Germinal center (tissue), 1 donor: ENCODE data around the gene MICALL2.
A peak's percentile ranks its signal among the peaks of the same experiment; 100 is the strongest.

Experiments used
- DNase-seq: peaks from one replicate; pipeline ENCODE4 v3.0.0; 2012; ENCODE audit warnings: mixed read lengths, low spot score

MICALL2 gene

DNA sequence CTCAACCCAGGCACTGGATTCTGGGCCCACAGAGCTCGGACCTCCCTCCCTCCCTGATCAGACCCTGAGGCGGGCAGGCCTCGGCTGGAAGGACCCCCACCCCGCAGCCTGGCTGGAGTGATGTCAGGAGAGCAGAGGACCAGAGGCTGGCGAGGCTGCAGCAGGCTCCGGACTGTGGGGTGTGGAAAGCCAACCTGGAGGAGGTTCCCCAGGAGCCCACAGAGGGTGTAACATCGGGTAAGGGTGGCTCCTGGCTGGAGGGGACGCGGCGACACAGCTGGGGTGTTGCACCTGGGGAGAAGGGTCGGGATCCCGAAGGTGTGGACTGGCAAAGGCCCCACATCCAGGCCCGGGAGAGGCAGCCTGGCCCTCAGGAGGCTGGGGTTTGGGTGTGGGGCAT, 8.9 kb upstream of the MICALL2 start:
- no peak for DNase-seq

DNA sequence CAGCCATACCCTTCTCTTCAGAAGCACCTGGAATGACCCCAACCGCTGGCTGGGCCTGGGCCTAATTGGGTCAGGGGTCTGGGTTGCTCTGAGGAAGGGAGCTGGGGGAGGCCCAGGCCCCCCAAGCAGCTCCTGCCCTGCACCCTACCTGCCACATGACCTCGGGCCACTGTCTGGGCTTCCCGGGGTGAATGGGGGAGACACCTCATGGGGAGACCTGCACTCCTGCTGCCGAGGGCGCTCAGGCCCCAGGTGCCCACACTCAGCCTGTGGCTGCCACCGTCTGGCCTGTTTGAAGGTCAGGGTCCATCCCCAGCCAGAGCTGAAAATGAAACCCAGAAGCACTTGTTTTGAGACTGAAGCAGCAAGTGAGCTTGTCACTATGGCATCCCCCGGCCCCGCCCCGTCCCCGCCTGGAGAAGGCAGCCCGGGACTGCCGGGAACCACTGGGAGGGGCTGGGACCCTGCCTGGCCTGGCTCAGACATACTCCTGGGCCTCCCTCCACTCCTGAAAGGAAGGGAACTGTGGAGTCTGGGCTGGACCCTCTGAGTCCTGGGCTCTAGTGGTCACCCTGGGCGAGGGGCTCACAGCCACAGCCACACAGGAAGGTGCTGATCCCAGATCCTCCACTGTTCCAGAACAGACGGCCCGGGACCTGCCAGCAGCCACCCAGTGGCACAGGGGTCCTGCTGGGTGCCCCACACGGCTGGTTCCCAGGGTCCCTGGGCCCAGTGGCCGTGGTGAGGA, 7.4 kb upstream of the MICALL2 start:
- no peak for DNase-seq

DNA sequence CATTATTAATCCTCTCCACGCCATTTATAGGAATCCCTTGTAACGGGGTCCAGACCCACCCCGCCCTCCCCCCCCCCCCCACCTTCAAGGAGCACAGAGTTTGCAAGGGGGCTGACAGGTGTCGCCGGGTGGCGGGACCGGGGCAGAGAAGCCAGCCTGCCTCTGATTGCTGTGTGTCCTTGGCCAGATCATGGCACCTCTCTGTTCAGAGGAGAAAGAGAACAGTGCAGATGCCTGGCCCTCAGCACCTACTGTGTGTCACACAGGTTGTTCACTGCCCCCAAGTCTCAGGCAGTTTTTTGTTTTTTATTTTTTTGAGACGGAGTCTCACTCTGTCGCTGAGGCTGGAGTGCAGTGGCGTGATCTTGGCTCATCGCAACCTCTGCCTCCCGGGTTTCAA, 5.4 kb upstream of the MICALL2 start:
- no peak for DNase-seq

DNA sequence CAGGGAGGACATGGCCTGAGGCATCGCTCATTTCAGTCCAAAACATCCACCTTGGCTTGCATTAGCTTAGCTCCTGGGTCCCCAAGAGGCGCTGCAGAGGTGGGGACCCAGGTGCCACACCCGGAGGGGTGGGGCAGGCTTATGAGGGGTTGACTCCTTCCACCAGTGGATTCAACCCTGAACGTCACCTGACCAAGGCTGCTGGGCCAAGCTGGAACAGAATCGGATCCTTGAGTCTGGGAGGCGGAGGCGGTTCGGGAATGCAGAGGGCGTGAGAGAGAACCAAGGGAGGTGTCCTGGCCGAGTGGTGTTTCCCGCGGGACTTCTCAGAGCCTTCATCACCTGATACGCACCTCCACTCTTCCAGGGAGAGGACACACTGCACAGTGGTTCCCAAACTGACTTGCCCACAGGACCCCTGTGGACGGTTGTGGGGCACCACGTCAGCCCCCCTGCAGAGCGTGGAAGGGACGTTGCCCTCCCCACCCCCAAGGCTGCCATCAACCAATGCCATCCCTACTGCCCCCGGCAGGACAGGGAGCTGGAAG, 4.5 kb upstream of the MICALL2 start:
- DNase-seq = no peak

DNA sequence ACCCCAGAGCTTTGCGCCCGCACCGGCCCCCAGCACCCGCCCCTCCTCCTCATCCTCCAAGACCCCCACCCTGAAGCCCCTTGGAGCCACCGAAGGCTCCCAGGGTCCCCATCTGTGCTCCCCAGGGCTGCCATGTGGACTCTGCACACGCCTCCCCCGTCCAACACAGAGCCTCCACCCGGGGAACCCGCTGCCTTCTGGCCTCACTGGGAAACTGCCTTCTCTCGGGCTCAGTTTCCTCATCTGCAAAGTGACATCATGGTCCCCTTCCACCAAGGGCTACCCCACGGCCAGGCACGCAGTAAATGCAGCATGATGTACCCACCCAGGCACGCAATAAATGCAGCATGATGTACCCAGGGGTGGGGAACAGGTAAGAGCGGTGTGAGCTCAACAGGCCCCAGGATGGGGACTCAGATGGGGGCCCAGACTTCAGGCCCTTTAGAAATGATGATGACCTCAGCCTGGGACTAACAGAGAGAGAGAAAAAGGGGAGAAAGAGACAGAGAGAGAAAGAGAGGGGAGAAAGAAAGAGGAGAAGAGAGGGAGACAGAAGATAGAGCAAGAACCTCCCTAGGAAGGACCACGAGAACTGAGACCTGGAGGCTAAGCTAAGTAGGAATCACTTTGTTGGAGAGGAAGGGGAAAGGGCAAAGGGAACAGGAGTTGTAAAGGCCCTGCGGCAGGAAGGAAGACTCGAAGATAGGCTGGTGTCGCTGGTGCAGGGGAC, 2.5 kb upstream of the MICALL2 start:
- no peak for DNase-seq

DNA sequence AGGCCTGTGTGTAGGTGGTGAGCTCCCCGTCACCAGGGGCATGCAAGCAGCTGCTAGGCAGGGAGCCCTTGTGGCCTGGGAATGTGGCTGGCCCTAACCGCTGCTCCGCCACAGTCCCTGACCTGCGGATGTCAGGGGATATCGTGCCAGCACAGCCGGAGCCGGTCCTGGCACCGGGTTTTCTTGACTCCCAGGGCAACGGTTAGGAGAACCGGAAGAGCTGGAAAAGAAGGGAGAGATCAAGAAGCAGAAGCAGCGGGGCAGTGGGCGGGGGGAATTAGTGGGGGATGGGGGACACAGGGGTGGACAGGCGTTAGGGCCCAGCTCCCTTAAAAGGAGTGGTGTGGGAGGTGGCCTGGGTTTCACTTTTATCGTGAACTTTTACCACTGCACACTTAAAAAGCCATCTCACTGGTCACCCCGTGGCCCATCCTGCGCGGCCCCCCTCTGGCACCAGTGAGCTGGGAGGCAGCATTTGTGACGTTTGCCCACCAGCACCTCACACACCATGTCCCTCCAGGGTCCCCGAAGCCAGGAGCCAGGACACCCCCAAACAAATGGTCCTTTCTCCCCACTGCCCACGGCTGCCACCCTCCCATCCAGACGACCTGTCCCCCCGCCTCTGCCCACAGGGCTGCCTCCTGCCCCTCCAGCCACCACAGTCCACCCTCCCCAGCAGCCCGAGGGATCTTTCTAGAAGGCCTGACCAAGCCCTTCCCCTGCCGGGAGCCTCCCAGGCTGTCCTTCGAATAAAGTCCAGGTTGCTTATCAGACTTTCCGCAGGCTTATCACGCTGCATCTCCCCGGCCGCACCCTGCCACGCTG, 1.8 kb upstream of the MICALL2 start:
- DNase-seq = no peak

DNA sequence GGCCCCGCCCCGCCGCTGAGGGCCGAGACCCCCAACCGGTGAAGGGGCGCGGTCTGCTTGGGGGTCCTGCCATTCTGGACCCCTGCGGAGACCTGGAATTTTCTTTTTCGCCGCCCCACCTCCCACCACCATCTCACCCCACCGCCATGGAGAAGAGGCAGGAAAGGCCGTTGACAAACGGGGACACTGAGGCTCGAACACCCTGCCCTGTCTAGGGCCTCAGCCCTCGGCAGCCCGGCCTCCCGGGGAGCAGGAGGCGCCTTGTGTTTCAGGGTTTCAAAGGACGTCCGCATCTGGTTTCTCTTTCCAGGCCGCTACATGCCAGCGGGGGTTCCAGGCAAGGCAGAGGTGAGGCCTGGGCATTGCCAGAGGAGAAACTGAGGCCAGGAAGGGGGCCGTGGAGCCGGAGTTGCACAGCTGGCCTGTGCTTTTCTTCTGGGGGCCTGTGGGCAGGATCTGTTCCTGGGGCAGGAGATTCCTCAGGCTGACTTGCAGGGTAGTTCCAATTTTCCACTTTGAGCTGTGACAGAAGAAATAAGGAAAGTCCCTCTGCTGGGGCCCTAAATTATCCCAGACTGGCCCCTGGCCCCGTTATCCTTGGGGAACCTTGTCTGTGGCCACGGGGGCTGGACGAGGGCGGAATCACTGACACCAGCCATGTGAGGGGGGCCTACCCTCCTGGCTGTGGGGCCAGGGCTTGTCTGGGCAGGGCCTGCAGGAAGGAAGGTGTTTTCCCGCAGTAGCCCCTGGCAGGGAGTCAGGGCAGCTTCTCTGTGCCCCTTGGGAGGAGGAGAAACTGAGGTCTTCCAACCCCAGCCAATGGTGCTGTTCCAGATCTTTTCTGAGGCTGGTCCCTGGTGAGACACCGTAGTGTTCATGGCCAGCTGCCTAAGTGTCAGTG, 900 bp upstream of the MICALL2 start:
- peak; percentile 24 for DNase-seq

DNA sequence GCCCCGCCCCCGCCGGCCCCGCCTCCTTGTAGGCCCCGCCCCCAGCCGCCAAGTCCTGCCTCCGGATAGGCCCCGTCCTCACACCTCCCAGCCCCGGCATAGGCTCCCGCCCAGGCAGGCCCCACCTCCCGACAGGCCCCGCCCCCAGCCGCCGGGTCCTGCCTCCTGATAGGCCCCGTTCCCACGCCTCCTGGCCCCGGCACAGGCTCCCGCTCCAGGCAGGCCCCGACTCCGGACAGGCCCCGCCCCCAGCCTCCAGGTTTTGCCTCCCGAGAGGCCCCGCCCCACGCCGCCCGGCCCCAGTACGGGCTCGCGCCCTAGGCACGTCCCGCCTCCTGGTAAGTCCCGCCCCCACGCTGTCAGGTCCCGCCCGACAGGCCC, 232 bp upstream of the MICALL2 start:
- DNase-seq = peak; percentile 100

DNA sequence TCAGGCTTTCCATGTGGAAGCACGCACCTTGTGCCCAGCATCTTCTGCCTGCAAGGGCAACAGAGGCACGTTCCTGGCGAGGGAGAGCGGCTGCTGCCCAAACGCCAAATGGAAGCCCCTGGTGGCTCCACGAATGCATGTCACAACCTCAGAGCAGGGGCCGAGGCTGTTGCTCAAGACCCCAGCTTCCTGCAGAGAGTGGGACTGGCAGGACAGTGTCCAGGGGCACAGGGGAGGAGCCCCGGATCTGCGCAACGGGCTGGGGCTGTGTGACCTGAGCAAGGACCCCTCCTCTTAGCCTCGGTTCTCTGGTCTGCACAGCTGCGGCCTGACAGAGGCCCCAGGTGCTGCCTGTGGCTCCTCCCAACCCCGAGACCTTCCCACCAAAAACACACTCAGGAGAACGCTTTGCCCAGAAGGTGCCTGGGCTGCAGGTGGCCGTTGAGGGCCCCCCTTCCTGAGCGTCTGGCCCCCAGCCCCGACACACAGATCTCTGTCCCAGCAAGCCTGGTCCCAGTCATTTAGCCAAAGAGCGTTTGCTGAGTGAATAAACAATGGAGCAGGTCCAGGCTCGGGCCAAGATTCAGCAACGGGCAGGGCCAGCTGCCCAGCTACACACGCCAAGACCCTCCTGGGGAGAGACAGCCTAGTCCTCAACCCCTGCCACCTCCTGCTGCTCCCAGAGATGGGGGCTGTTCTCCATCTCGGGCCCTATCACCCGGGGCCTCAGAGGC, 1.2 kb downstream of the MICALL2 start:
- DNase-seq = no peak

DNA sequence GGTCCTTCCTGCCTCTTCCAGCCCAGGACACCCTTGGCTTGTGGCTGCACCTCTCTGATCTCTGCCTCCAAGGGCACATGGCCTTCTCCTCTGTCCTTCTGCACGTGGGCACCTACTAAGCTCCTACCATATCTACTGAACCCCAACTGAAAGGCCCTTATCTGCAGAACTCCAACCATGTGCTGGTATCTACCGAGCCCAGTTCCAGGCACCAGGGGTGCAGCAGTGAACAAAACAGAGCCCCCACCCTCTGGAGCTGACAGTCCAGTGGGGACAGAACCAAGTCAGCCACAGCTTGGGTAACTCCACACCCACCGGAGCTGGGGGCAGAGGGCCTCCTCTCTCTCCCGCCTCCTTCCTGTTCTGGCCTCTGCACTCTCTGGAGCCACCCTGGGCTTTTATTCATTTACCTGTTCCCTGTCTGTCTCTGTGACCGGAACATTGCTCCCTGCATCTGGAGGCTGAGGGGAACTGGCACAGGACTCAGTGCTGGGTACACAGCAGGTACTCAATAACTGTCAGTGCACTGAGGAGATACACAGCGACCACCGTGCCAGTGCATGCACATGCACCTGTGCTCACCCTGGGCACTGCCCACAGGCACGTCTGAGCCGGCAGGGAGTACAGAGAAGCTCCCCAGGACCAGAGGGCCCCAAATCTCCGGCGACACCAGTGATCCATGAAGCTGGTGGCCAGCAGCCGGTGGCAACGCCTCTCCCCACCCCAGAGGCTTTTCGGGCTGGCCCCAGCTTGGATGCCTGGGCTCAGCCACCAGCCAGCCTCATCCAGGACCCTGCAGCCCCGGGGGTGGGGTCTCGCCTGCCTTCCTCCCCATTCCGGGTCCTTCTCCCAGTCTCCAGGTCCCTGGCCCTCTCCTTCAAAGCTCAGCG, 2.0 kb downstream of the MICALL2 start:
- DNase-seq = no peak

DNA sequence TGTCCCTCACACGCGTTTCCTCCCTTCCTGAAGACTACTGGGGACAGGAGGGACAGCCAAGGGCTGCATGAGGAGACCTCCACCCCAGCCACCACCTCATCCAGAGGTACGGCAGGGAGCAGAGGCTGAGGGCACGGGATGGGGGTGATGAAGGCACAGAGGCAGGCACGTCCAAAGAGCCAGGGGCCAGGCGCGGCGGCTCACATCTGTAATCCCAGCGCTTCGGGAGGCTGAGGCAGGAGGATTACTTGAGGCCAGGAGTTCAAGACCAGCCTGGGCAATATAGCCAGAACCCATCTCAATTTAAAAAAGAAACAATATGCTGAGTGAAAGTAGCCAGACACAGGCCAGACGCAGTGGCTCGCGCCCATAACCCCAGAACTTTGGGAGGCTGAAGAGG, 3.3 kb downstream of the MICALL2 start:
- DNase-seq = no peak

DNA sequence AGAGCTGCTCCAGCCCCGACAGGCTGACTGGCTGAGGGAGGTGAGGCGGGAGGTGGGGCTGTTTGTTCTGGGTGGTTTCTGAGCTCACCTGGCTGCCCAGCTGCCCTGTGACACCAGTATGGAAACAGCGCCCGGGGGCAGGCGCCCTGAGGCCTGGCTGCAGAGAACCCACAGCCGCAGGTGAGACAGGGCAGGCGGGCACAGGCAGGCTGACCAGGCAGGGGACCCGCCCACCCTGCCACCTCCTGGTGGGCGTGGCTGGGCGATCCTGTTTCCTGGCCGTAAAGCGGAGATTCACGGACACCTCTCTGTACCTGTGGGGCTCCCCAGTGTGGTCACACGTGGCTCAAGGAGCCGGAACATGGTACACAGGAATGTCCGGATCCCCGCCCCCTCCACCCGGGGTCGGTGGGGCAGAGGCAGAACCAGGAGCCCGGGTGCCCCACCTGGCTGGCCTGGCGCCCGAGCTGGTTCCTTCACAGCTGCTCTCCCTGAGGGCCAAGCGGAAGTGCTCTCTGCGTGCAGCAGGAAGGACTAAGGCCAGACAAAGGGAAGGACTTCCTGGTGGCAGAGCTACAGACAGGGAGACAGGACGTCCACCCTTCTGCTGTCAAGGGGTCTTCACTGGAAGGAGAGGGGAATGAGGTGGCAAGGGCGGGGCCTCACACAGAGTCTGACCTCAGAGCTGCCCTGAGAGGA, 3.9 kb downstream of the MICALL2 start:
- no peak for DNase-seq

DNA sequence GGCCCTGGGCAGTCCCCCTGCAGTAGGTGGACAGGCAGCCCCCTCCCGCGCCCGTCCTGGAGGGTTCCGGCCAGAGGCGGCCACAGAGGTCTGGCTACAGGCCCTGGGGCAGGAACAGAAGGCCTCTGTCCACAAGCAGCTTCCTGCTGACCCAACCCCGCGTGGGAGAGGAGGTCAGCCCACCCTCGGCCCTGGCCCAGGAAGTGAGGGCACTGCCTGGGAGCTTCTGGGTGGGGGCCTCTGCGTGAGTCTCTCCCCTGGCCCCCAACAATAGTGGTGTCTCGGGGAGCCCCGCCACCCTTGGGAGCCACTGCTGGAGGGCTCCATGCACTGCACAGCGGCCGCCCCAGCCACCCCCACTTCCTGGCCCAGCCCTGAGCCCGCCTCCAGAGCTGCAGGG, 4.7 kb downstream of the MICALL2 start:
- DNase-seq = no peak

DNA sequence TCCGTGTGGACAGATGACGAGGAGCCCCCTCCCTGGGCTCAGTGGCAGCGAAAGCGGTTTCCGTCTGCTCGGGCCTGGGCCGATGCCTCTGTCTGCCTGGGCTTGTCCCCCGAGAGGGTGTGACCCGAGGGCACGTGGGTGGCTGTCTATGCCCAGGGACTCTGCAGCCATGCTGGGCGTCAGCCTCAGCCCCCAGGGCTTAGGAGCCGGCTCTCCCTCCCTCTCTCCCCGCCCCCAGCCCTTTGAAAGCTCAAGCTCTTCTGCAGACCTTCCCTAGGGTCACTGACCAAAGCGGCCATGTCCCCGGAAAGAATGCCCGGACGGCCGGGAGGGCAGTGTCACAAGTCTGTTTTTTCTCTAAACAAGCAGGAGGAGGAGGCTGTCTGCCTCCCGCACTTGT, 7.1 kb downstream of the MICALL2 start:
- DNase-seq = no peak

DNA sequence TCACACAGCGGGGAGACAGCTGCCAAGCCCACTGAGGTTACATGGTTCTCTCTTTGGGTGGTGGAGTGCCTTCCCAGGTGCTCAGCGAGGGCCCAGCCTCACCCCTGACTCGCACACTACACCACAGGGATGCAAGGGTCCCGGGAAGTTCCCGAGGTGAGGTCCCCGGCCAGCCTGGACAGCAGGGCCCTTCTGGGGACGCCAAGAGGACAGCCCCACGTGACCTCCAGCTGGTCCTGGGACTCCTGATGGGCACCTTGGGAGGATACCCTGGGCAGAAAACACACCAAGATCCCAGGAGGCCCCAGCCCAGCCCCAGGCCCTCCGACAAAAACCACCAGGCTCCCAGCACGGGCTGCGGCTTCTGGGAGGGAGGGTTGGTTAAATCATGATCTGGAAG, 8.3 kb downstream of the MICALL2 start:
- no peak for DNase-seq

DNA sequence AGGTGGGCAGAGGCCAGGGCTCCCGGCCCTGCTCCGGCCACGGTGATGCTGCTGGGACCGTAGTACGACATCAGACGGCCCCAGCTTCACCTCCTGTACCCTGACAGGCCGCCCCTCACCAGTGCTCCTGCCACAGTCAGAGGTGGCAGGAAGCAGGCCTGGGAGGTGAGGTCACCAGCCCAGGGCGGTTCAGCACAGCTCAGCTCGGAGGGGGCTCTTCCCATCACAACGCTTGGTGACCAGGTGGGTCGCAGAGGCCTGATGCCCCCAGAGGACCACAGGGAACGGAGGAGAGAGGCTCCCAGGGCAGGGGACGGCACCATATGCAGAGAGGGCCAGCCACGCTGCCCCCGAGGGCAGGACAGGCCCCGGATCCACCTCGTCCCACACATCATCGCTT, 8.8 kb downstream of the MICALL2 start:
- DNase-seq = no peak

DNA sequence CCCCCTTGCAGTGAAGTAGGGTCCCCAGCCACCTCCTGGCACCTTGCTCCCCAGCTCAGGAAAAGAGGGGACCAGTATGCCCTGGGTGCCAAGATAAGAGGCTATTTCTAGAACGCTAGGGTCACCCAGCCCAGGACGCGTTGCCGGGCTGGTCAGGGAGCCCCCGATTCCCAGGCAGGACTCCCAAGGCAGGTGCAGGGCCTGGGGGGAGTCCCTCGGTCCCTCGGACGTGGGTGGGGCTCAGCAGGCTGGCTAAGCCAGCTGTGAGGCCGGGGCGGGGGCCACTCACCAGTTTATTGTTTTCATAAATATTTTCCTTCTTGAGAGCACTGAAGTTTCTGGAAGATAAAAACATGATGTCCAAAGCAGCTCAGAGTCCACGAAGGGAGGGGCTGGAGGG, 9.3 kb downstream of the MICALL2 start:
- no peak for DNase-seq

DNA sequence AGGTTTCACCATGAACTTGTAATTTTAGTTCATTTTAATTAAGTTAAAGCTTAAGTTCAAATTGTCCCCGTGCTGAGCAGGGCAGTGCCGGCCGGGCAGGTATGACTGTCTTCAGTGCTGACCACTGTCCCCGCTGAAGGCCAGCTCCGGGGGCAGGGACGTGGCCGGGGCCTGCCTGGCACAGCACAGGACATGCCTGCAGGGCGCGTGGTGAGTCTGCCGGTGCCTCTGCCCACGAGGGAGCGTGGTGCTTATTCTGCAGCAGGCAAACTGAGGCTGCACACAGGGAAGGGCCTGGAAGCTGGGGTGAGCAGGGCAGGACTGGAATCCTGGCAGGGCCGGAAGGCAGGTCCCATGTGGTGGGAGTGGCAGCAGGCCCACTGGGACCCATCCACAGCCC, 9.8 kb downstream of the MICALL2 start:
- DNase-seq = no peak

DNA sequence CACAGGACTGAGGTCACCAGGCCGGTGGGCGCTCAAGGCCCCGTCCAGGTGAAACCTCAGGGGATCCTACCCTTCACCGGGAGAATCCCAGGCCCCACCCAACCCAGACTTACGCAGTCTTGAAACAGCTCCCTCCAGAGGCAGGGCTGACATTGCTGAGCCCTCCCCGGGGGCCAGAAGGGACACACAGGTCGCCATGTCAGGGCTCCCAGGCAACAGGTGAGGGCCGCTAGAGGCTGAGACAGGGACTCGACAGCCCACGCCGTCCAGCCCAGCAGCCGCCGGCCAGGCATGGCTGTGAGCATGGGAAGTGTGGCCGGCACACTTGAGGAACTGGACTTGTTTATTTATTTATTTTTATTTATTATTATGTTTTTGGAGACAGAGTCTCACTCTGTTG, 10.3 kb downstream of the MICALL2 start:
- DNase-seq = no peak
